ENCODE data around the gene TMUB1.

TMUB1 gene

DNA sequence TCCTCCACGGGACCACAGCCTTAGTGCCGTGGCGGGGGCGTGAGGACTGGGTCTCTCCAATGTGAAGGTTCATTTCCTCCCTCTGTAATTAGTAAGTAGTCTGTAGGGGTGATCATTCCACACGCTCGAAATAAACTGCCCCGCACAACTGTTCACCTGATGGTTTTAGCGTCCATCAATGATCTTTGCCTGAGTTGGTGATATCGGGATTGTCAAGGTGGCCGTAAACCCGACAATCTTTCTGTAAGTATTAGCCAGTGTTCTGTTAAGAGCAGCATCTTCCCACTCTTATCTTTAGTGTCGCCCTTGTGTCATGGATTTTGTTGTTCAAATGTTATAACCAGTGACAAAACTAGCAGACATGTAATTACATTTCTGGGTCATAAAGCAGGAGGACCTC, 20.7 kb upstream of the TMUB1 start:
- no peak for DNase-seq

DNA sequence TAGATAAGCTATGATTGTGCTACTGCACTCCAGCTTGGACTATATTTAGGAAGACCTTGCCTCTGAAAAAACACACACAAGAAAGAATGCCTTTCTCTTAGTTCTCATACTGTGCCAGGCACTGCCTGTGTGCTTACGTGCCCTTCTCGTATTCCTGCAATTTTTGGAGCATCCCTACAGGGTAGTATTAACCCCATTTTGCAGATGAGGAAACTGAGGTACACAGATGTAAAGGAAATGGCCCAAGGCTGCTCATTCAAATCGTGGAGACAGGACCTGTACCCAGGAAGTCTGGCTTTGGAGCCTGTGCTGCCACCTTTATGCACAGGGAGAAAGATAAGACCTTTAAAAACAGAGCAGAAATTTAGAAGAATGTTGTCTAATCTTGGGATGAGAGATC, 19.7 kb upstream of the TMUB1 start:
- DNase-seq: no peak

DNA sequence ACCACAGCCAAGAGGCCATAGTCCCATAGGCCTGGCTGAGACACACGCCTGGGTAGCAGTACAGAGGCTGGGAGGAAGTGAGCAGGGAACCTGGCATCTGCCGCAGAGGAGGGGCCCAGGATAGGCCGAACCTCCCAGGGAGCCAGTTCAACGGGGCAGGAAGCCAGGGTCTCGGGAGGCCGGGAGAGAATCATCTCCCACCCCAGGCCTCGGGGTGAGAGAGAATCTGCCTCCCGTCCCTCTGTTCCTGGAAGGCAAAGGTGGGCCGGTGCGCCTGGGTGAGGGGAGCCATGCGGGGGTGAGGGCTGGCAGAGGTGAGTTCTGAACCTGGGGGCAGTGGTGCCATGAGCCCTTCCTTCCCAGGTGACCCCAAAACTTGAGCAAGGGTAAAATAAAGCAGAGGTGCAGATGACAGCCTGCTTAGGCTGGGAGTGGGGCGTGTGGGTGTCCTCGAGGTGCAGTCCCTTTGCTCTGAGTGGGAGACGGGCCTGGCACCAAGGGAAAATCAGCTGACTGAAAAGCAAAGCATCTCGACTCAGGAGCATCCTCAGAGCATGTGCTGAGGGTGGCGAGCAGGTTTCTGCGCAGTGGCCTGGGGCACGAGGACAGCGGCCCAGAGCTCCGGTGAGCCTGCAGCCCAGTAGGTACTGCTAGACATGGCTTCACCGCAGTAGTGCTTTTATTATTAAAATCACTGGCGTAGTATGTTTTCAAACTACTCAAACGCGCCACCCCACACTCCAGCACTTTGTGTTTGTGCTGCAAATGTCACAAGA, 18.5 kb upstream of the TMUB1 start:
- DNase-seq: no peak

DNA sequence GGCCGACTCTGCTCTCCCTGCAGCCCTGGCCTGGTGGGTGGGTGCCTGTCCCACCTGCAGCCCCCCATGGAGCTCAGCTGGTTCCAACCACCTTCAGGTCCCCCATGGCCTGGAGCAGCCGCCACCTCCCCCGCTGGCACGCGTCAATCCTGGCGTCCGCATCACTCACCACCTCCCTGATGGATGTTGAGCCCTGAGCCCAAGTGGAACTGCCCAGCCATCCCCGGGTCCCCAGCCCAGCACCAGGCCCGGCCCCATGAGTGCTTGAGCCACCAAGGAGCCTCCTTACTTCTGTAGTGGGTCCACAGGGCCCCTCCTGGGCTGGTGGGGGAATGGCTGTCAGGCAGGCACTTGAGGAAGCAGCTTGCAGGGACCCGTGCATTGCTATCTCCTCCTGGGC, 17.6 kb upstream of the TMUB1 start:
- no peak for DNase-seq

- no peak for DNase-seq
Measured at GRCh38 chr7:151099486-151100211, 16.4 kb upstream of the TMUB1 start.

DNA sequence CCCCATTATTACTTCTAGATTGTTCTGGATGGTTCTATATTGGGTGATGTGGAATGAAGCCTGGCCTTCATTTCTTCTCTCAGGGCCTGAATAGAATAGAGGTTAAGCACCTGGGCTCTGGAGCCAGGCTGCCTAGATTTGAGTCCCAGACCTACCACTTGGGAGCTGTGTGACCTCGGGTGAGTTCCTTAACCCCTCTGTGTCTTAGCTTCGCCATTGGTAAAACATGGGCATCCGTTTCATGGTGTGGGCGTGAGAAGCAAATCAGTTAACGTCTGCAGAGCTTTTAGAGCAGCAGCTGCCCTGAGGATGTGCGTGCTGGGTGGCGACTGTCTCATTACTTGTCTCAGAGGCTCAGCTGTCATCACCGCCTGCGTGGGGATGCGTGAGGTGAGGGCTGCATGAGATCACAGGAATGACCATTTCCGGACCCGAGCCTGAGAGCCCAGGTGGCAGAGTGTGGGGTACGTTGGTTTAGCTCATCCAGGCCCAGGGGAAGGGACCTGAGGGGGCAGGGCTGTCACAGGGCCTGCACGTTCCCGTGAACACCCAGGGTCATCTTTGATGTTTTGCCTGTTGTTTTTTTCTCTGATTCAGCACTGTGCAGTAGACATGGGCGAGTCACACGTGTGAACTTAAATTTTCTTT, 12.7 kb upstream of the TMUB1 start:
- no peak for DNase-seq

GRCh38 chr7:151095123-151095797, 12.0 kb upstream of the TMUB1 start:
- no peak for DNase-seq

DNA sequence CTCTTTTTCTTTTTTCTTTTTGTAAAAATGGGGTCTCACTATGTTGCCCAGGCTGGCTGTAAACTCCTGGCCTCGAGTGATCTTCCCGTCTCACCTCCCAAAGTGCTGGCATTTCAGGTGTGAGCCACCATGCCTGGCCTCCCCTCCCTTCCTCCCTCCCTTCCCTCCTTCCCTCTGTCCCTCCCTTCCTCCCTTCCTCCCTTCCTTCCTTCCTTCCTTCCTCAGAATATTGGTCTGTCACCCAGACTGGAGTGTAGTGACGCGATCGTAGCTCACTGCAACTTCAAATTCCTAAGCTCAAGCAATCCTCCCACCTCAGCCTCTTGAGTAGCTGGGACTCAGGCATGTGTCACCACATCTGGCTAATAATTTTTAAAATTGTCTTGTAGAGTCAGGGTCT, 11.4 kb upstream of the TMUB1 start:
- no peak for DNase-seq

- DNase-seq: no peak
Measured at GRCh38 chr7:151093748-151094147, 10.5 kb upstream of the TMUB1 start.

DNA sequence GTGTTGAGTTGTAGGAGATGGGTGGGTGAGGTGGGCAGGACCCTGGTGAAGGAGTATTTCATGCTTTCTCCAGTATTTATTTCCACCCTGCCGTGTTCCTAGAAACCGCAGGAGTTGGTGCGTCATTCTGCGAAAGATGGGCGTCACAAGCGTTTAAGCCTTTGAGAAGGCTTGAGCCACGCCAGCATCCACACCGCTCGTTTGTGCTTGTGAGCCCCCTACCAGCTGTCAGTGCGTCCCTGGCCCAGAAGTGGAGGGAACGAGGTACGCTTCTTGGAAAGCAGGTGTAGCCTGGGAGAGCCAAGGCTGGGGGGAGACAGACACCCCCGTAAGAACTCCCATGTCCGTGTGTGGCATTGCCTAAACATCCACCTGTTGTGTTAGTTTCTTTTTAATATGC, 8.7 kb upstream of the TMUB1 start:
- no peak for DNase-seq

DNA sequence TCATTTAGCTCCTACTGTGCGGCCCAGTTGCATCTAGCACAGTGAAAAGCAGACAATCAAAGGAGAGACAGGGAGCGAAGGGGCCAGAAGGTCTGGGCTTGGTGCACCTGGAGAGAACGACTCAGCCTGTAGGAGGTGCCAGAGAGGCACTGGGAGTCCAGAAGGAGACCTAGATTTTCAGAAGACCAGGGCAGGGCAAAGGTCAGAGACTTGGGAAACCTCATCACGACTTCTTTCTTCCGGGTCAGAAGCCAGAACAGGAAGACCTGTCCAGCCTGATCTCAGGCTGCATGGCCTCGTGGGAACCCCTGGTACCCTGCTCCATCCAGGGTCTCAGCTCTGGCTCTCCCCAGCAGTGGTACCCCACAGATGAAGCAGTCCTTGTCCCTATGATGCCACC, 8.1 kb upstream of the TMUB1 start:
- no peak for DNase-seq

DNA sequence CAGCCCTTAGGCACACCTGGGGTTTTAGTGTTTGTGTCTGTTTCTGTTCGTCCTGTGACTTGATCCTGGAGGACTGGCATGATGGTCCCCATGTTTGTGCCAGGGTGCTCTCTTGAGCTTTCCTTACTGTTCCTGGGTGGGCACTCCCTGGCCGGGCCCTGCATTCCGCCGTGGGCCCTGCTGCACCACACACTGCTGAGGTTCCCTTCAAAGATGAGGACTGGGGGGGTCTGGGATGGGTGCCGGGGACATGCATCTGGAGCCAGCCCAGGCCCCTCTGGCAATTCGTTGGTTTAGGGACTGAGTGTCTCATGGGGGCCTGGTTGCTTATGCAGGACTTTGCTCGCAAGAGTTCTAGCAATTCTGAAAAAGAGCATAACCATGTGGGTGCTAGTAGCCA, 7.7 kb upstream of the TMUB1 start:
- DNase-seq: no peak

- no peak for DNase-seq
Measured at GRCh38 chr7:151089893-151090730, 6.8 kb upstream of the TMUB1 start.

DNA sequence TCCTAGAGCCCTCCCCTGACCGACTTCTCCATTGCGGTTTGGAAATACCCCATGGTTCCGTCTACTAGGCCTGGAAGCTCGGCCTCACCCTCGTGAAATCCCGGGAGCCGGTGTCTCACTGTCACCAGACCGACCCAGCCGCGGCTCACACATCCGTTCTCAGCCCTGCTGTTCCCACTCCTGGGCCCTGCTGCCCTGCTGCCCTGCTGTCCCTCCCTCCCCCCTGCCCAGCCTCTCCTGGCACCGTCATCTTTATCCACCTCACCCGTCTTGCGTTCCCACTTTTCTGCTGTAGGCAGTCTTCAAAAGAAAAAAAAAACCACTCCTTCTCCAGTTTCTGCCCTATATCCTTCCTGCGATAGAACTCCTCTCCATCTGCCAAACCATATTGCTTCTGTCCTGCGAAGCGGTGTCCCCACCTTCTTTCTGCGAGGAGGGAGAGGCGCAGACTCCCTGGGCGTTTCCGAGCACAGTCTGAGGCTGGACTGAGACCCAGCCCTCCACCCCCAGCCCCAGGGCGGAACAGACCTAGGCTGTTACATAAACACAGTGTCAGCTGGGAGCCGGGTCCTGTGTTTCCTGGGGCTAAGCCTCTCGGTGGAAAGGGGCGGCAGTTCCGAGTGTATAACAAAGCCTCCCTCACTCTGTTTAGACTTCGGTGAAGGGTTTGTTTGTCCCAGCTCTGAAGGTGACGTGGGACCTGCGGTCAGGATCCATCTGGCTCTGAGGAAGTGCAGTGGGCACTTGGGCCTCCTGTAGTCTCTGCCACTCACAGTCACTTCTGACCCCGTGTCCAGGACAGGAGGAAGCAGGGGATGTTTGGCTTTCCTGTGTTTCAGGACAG, 5.8 kb upstream of the TMUB1 start:
- no peak for DNase-seq

DNA sequence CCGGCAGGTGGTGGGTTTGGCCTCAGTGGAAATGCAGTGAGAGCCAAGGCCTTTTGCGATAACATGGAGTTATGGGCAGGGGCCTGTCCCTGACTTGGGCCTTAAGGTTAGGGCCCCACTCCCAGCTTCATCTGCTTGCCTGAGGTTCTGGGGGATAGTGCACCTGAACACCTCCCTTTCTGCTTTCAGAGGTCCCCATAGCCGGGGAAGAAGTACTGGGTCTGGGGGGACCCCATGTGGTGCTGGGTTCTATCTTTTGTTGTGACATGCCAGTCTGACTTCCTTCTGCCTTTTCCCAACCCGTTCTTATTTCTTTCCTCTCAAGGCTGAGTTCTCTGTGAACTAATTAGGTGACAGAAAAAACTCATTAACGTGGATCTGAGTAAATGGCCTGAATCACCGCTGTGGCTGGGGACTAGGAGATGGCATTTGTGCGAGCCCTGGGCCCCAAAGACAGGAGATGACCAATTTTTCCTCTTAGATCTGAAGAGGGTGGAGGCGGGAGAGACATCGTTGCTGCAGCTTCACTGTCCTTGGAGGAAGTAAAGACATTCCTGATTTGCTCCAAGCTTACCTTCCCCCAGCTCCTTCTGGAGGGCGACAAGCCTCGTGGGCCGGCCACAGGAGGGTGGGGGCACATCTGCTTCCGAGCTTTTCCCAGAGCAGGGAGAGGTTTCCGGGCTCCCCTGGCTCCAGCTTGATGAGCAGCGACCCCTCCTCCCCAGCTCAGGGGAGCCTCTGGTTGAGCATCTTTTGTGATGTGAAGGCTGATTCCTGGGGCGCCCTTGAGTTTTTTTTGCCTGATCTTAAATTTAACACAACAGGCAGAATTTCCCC, 4.9 kb upstream of the TMUB1 start:
- no peak for DNase-seq

- DNase-seq: peak; percentile 50
Measured at GRCh38 chr7:151087245-151088018, 4.1 kb upstream of the TMUB1 start.

DNA sequence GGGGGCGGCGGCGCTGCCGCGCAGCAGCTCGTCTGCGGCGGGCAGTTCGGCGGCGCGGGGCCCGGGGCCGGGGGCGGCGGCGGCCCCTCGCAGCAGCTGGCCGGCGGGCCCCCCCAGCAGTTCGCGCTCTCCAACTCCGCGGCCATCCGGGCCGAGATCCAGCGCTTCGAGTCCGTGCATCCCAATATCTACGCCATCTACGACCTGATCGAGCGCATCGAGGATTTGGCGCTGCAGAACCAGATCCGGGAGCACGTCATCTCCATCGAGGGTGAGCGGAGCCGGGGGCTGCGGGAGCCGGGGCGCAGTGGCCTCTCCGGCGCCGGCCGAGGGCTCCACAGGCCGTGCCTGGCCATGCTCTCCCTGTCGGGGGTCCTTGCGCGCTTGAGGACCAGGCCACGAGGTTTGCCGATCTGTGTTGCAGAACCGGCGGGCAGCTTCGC, 3.5 kb upstream of the TMUB1 start:
- DNase-seq: no peak

- DNase-seq: peak; percentile 81
Measured at GRCh38 chr7:151085691-151086620, 2.7 kb upstream of the TMUB1 start, which contains the start of gene AGAP3. TSS of gene AGAP3 (plus strand) at chr7:151086475. CDS start at chr7:151086742, 267 bp downstream.

Data from fibroblast of skin of abdomen (primary cell).